Neural cell (in vitro differentiated cells): ENCODE results near the gene FIBCD1. TPM values are rescaled to one million over a fixed set of nuclear protein-coding genes. Genes with fewer than 3 reads are reported as not detected.

Experiments
- H2AFZ ChIP-seq: fragments of 200-600, 300-800 bp; sonication (generic), shearing (Covaris generic); 2 replicates; pipeline ENCODE4 v1.6.0; 2014; ENCODE audit warnings: low read depth, mild to moderate bottlenecking, antibody characterized with exemption, low read length, moderate library complexity
- H3F3A ChIP-seq: fragments of 200-600 bp; shearing (Covaris generic); 2 replicates; pipeline ENCODE4 v1.6.1; 2016; ENCODE audit warnings: mild to moderate bottlenecking, moderate library complexity, mixed read lengths, antibody characterized with exemption, low read length; ENCODE audit not compliant: insufficient read depth, poor library complexity, severe bottlenecking
- H3K27ac ChIP-seq: fragments of 200-600, 300-800 bp; sonication (generic), shearing (Covaris generic); 2 replicates; pipeline ENCODE4 v1.5.1; 2014; ENCODE audit warnings: mild to moderate bottlenecking, low read length, moderate library complexity
- H3K27me3 ChIP-seq: fragments of 300-800, 200-600 bp; sonication (generic), shearing (Covaris generic); 2 replicates; pipeline ENCODE4 v1.6.0; 2014; ENCODE audit warnings: mild to moderate bottlenecking, low read depth, low read length, moderate library complexity; ENCODE audit not compliant: insufficient read depth
- H3K36me3 ChIP-seq: fragments of 300-800, 200-600 bp; sonication (generic), shearing (Covaris generic); 2 replicates; pipeline ENCODE4 v1.5.1; 2014; ENCODE audit warnings: mild to moderate bottlenecking, antibody characterized with exemption, low read length, moderate library complexity; ENCODE audit not compliant: insufficient read depth
- H3K4me2 ChIP-seq: fragments of 300-800, 200-600 bp; sonication (generic), shearing (Covaris generic); 2 replicates; pipeline ENCODE4 v1.6.0; 2014; ENCODE audit warnings: mild to moderate bottlenecking, low read length
- H3K4me3 ChIP-seq: fragments of 300-800, 200-600 bp; sonication (generic), shearing (Covaris generic); 2 replicates; pipeline ENCODE4 v1.5.1; 2014; ENCODE audit warnings: mild to moderate bottlenecking, low read length, moderate library complexity
- H3K79me2 ChIP-seq: fragments of 200-600 bp; shearing (Covaris generic); replicated peaks from 2 replicates; pipeline ENCODE4 v1.6.0; 2014; ENCODE audit warnings: mild to moderate bottlenecking, low read length, moderate library complexity; ENCODE audit not compliant: insufficient read depth
- H3K9ac ChIP-seq: fragments of 300-800, 200-600 bp; sonication (generic), shearing (Covaris generic); 2 replicates; pipeline ENCODE4 v1.6.1; 2016; ENCODE audit warnings: mild to moderate bottlenecking, low read length, mixed read lengths
- H3K9me2 ChIP-seq: fragments of 200-600 bp; shearing (Covaris generic); 2 replicates; pipeline ENCODE4 v1.6.1; 2016; ENCODE audit warnings: mild to moderate bottlenecking, low read length, mixed read lengths; ENCODE audit not compliant: insufficient read depth
- H3K9me3 ChIP-seq: fragments of 200-600, 300-800 bp; sonication (generic), shearing (Covaris generic); 2 replicates; pipeline ENCODE4 v1.6.1; 2016; ENCODE audit warnings: mild to moderate bottlenecking, mixed run types, low read length, moderate library complexity, mixed read lengths
- H4K20me1 ChIP-seq: fragments of 200-600 bp; shearing (Covaris generic); 2 replicates; pipeline ENCODE4 v1.6.1; 2016; ENCODE audit warnings: mild to moderate bottlenecking, mixed run types; ENCODE audit not compliant: insufficient read depth
- EP300 ChIP-seq: fragments of 450-650 bp; conservative IDR thresholded peaks from 2 replicates; pipeline ENCODE4 v1.6.1; 2014; ENCODE audit warnings: antibody characterized with exemption, mild to moderate bottlenecking, moderate library complexity; ENCODE audit not compliant: poor library complexity, severe bottlenecking
- EZH2 ChIP-seq: fragments of 200-600, 300-800 bp; shearing (Covaris generic), sonication (generic); IDR thresholded peaks from 2 replicates; pipeline ENCODE4 v1.6.1; 2014; ENCODE audit warnings: antibody characterized with exemption, low read length, borderline replicate concordance, mild to moderate bottlenecking; ENCODE audit not compliant: insufficient read depth, poor library complexity, severe bottlenecking
- MXI1 ChIP-seq: fragments of 450-650 bp; conservative IDR thresholded peaks from 2 replicates; pipeline ENCODE4 v1.6.1; 2014; ENCODE audit warnings: antibody characterized with exemption, mild to moderate bottlenecking; ENCODE audit not compliant: poor library complexity, severe bottlenecking
- POLR2AphosphoS5 ChIP-seq: IDR thresholded peaks from 2 replicates; pipeline ENCODE4 v1.6.1; 2012
- RAD21 ChIP-seq: fragments of 450-650 bp; conservative IDR thresholded peaks from 2 replicates; pipeline ENCODE4 v1.6.1; 2014; ENCODE audit warnings: antibody characterized with exemption, mild to moderate bottlenecking, moderate library complexity
- REST ChIP-seq: IDR thresholded peaks from 2 replicates; pipeline ENCODE4 v1.6.1; 2012; ENCODE audit warnings: borderline replicate concordance
- SMC3 ChIP-seq: fragments of 450-650 bp; conservative IDR thresholded peaks from 2 replicates; pipeline ENCODE4 v1.6.1; 2014; ENCODE audit warnings: antibody characterized with exemption, mild to moderate bottlenecking, moderate library complexity; ENCODE audit not compliant: poor library complexity
- TAF1 ChIP-seq: IDR thresholded peaks from 2 replicates; pipeline ENCODE4 v1.6.1; 2012; ENCODE audit warnings: low read depth
- polyA plus RNA-seq: library from polyadenylated mRNA; depleted of rRNA; stranded (reverse); fragments of >200 nt; gene quantifications from 2 replicates; pipeline ENCODE4 v1.2.3, GENCODE V29; 2014
- TF ChIP-seq, protein P1 (sequence below): fragments of 450-650 bp; IDR thresholded peaks from 2 replicates; pipeline ENCODE4 v1.5.1; 2014; ENCODE audit warnings: antibody characterized with exemption, mild to moderate bottlenecking, moderate library complexity; ENCODE audit not compliant: poor library complexity, severe bottlenecking

FIBCD1 gene
- polyA plus RNA-seq, 1 donor from 2014 or later = 2.7 TPM

GRCh38 chr9:130864541-130864940 is 74.5 kb downstream of the FIBCD1 start:
- Histone ChIP-seq H3K27me3 (no peaks in the 10 kb centered on the region), H3K27ac (no peak overlapping the region), H3K9me2 (no peaks in the 10 kb centered on the region), H3F3A (no peaks in the 10 kb centered on the region), H3K4me3 (no peak overlapping the region), H3K4me2 (no peak overlapping the region), H4K20me1 (peaks cover 5% of the 10 kb centered on the region), H2AFZ (no peak overlapping the region), H3K36me3 (peaks cover 4% of the 10 kb centered on the region), H3K9me3 (no peaks in the 10 kb centered on the region), H3K79me2 (peaks cover 18% of the 10 kb centered on the region), H3K9ac (no peak overlapping the region)
- TF ChIP-seq RAD21 (no peak), MXI1 (no peak), SMC3 (no peak), REST (no peak), POLR2AphosphoS5 (no peak), TAF1 (no peak), EZH2 (no peak), EP300 (no peak)
- TF ChIP-seq, protein P1, sequence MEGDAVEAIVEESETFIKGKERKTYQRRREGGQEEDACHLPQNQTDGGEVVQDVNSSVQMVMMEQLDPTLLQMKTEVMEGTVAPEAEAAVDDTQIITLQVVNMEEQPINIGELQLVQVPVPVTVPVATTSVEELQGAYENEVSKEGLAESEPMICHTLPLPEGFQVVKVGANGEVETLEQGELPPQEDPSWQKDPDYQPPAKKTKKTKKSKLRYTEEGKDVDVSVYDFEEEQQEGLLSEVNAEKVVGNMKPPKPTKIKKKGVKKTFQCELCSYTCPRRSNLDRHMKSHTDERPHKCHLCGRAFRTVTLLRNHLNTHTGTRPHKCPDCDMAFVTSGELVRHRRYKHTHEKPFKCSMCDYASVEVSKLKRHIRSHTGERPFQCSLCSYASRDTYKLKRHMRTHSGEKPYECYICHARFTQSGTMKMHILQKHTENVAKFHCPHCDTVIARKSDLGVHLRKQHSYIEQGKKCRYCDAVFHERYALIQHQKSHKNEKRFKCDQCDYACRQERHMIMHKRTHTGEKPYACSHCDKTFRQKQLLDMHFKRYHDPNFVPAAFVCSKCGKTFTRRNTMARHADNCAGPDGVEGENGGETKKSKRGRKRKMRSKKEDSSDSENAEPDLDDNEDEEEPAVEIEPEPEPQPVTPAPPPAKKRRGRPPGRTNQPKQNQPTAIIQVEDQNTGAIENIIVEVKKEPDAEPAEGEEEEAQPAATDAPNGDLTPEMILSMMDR = no peak

DNA sequence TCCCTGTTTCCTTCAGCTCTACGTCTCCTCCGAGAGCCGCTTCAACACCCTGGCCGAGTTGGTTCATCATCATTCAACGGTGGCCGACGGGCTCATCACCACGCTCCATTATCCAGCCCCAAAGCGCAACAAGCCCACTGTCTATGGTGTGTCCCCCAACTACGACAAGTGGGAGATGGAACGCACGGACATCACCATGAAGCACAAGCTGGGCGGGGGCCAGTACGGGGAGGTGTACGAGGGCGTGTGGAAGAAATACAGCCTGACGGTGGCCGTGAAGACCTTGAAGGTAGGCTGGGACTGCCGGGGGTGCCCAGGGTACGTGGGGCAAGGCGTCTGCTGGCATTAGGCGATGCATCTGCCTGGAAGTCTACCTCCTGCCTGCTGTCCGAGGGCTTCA is 76.3 kb downstream of the FIBCD1 start:
- no peak overlapping the region for H3K4me3 ChIP-seq
- H2AFZ ChIP-seq = no peak overlapping the region
- H3K9me2 ChIP-seq = no peaks in the 10 kb centered on the region
- peaks cover 10% of the 10 kb centered on the region for H4K20me1 ChIP-seq
- TF ChIP-seq REST = no peak
- no peak for TF ChIP-seq RAD21
- no peak for TF ChIP-seq POLR2AphosphoS5
- H3K27me3 ChIP-seq = no peaks in the 10 kb centered on the region
- peaks cover 13% of the 10 kb centered on the region for H3K79me2 ChIP-seq
- no peak overlapping the region for H3K9ac ChIP-seq
- H3K9me3 ChIP-seq = no peaks in the 10 kb centered on the region
- H3F3A ChIP-seq = no peaks in the 10 kb centered on the region
- peaks cover 4% of the 10 kb centered on the region for H3K36me3 ChIP-seq
- H3K4me2 ChIP-seq = no peak overlapping the region
- no peak overlapping the region for H3K27ac ChIP-seq
